A549 (cell line): ENCODE measurements around the gene CPED1. TPM values are rescaled to one million over a fixed set of nuclear protein-coding genes. Genes with fewer than 3 reads are reported as not detected.

Source experiments
- ATAC-seq, 2 experiments: fragments of 200-7000 bp in 1 of 2; fragments of >200 bp in 1 of 2; cut with Nextera tagmentation in 1 of 2; cut with Tn5 transposase in 1 of 2; 3 replicates each; pipeline versions ENCODE4 v1.8.0 to v1.9.1; 2018 to 2020; ENCODE audit warnings: mild to moderate bottlenecking in 1 of 2, moderate library complexity in 1 of 2
- CTCF ChIA-PET: fragments of 300-600 bp; sonication (Branson Sonifier 250); formaldehyde crosslinking; extraction: SDS; loops from one replicate; lab custom pipeline; 2021; ENCODE audit warnings: antibody characterized with exemption, inconsistent platforms; lab: Yijun Ruan, JAX
- POLR2A ChIA-PET: fragments of 350-600 bp; formaldehyde crosslinking; extraction: SDS; loops from one replicate; lab custom pipeline; 2021; ENCODE audit warnings: antibody characterized with exemption, inconsistent platforms; lab: Yijun Ruan, JAX
- DNase-seq, 2 experiments: peaks; one replicate each; pipeline versions ENCODE4 v3.0.0 to v3.0.0-alpha.2; 2011 to 2016; ENCODE audit warnings: low read depth in 1 of 2, low spot score in 1 of 2
- FAIRE-seq: peaks from 2 replicates; lab custom pipeline; 2011; peaks lifted over from hg19 to GRCh38; lab: Jason Lieb, UNC
- H3K27ac ChIP-seq, 2 experiments: fragments of >200 bp; sonication (Bioruptor Twin); formaldehyde crosslinking; 3 replicates each; pipeline ENCODE4 v1.5.1; 2016 to 2017
- H3K4me1 ChIP-seq: fragments of >200 bp; sonication (Bioruptor Twin); formaldehyde crosslinking; 3 replicates; pipeline ENCODE4 v1.6.1; 2016
- H3K4me2 ChIP-seq: fragments of >200 bp; sonication (Bioruptor Twin); formaldehyde crosslinking; 3 replicates; pipeline ENCODE4 v1.6.1; 2016
- H3K4me3 ChIP-seq: fragments of >200 bp; sonication (Bioruptor Twin); formaldehyde crosslinking; 3 replicates; pipeline ENCODE4 v1.5.1; 2016
- H3K9me3 ChIP-seq: fragments of >200 bp; sonication (Bioruptor Twin); formaldehyde crosslinking; 3 replicates; pipeline ENCODE4 v1.6.1; 2016
- CBX8 ChIP-seq: fragments of 200-600 bp; sonication (generic); IDR thresholded peaks from 2 replicates; pipeline ENCODE4 v1.6.1; 2016
- EHF ChIP-seq: fragments of 250-450 bp; sonication (Bioruptor Pico); IDR thresholded peaks from 2 replicates; pipeline ENCODE4 v1.5.0; 2020; ENCODE audit warnings: mild to moderate bottlenecking
- FOSB ChIP-seq: fragments of 250-450 bp; sonication (Bioruptor Pico); IDR thresholded peaks from 2 replicates; pipeline ENCODE4 v1.5.0; 2020; ENCODE audit warnings: mild to moderate bottlenecking, moderate library complexity
- FOSL2 ChIP-seq, 2 experiments: fragments of 450-650 bp in 1 of 2; fragments of >200 bp in 1 of 2; sonication (Bioruptor Twin) in 1 of 2; formaldehyde crosslinking; IDR thresholded peaks; 2 replicates each; pipeline versions ENCODE4 v1.5.0 to v1.6.1; 2016 to 2020; ENCODE audit warnings: mild to moderate bottlenecking in 1 of 2, moderate library complexity in 1 of 2
- GATA3 ChIP-seq: IDR thresholded peaks from 2 replicates; pipeline ENCODE4 v1.6.1; 2012; ENCODE audit warnings: borderline replicate concordance
- HES2 ChIP-seq: fragments of >200 bp; sonication (Bioruptor Twin); formaldehyde crosslinking; IDR thresholded peaks from 2 replicates; pipeline ENCODE4 v1.6.1; 2016
- HOXA7 ChIP-seq: fragments of 250-450 bp; sonication (Bioruptor Pico); IDR thresholded peaks from 2 replicates; pipeline ENCODE4 v1.5.0; 2020; ENCODE audit warnings: mild to moderate bottlenecking, moderate library complexity
- HOXB5 ChIP-seq: fragments of 250-450 bp; sonication (Bioruptor Pico); IDR thresholded peaks from 2 replicates; pipeline ENCODE4 v1.5.0; 2020; ENCODE audit warnings: mild to moderate bottlenecking, moderate library complexity
- JUNB ChIP-seq: fragments of >200 bp; sonication (Bioruptor Twin); formaldehyde crosslinking; IDR thresholded peaks from 2 replicates; pipeline ENCODE4 v1.6.1; 2016
- KDM5A ChIP-seq: fragments of 200-600 bp; sonication (generic); IDR thresholded peaks from 2 replicates; pipeline ENCODE4 v1.6.1; 2016; ENCODE audit warnings: antibody characterized with exemption, mild to moderate bottlenecking
- MAFK ChIP-seq: fragments of 450-650 bp; IDR thresholded peaks from 2 replicates; pipeline ENCODE4 v1.6.1; 2014; ENCODE audit not compliant: partially characterized antibody
- MAX ChIP-seq: IDR thresholded peaks from 2 replicates; pipeline ENCODE4 v1.6.1; 2012
- NR3C1 ChIP-seq: fragments of >200 bp; sonication (Bioruptor Twin); formaldehyde crosslinking; IDR thresholded peaks from 3 replicates; pipeline ENCODE4 v1.6.1; 2017
- PBX3 ChIP-seq: IDR thresholded peaks from 2 replicates; pipeline ENCODE4 v1.6.1; 2012
- PHF8 ChIP-seq: fragments of 200-600 bp; sonication (generic); IDR thresholded peaks from 2 replicates; pipeline ENCODE4 v1.6.1; 2016; ENCODE audit warnings: low read depth, mild to moderate bottlenecking, antibody characterized with exemption, moderate library complexity, borderline replicate concordance
- RARB ChIP-seq: fragments of 250-450 bp; sonication (Bioruptor Pico); IDR thresholded peaks from 2 replicates; pipeline ENCODE4 v1.8.0; 2021; ENCODE audit warnings: mild to moderate bottlenecking, moderate library complexity
- REST ChIP-seq: fragments of 200-600 bp; sonication (generic); IDR thresholded peaks from 2 replicates; pipeline ENCODE4 v1.6.1; 2016; ENCODE audit warnings: antibody characterized with exemption, mild to moderate bottlenecking, moderate library complexity
- RFX5 ChIP-seq: fragments of 450-650 bp; IDR thresholded peaks from 2 replicates; pipeline ENCODE4 v1.7.1; 2014; ENCODE audit warnings: antibody characterized with exemption, mild to moderate bottlenecking, moderate library complexity
- SMC3 ChIP-seq: fragments of >200 bp; sonication (Bioruptor Twin); formaldehyde crosslinking; IDR thresholded peaks from 3 replicates; pipeline ENCODE4 v1.6.1; 2018; ENCODE audit warnings: inconsistent platforms
- SREBF2 ChIP-seq: fragments of 450-650 bp; IDR thresholded peaks from 2 replicates; pipeline ENCODE4 v1.6.1; 2014; ENCODE audit warnings: mild to moderate bottlenecking, moderate library complexity
- ZC3H11A ChIP-seq: fragments of 450-650 bp; IDR thresholded peaks from 2 replicates; pipeline ENCODE4 v1.6.1; 2014; ENCODE audit warnings: antibody characterized with exemption, mild to moderate bottlenecking
- ZNF302 ChIP-seq: fragments of 250-450 bp; sonication (Bioruptor Pico); IDR thresholded peaks from 2 replicates; pipeline ENCODE4 v1.9.0; 2021; ENCODE audit warnings: inconsistent platforms, mild to moderate bottlenecking, moderate library complexity
- WGBS: methylation state at CpG from one replicate; pipeline ENCODE4 v1.1.6; 2017; ENCODE audit errors: missing lambda C conversion rate; 5-methylcytosine and 5-hydroxymethylcytosine counted together
- polyA plus RNA-seq, 4 experiments: library from polyadenylated mRNA; depleted of rRNA in 3 of 4; stranded (reverse); fragments of >200 nt; fragmentation: RNase III in 1 of 4; extraction: RNeasy Plus Mini Kit Qiagen cat#74134 plus additional on column Dnase treatment in 1 of 4; gene quantifications; 2 replicates in 3 of 4; 3 replicates in 1 of 4; pipeline ENCODE4 v1.2.3, GENCODE V29; 2011 to 2017

CPED1 gene
- polyA plus RNA-seq, 2 of the 4 experiments (the other 2 are of a cell fraction), result 0.03 TPM; not detected in 1

GRCh38 chr7:121164247-121164646 lies 175.7 kb downstream of the CPED1 start:
- Histone ChIP-seq H3K27ac (no peak overlapping the region), H3K4me1 (no peaks in the 10 kb centered on the region), H3K4me2 (no peak overlapping the region), H3K4me3 (no peak overlapping the region), H3K9me3 (no peaks in the 10 kb centered on the region)
- WGBS, result 10% methylated on average over 3 of the region's 3 CpGs
- no peak for ATAC-seq
- ChIA-PET CTCF (no interaction called here), POLR2A (no interaction called here)
- DNase-seq, result no peak
- TF ChIP-seq PBX3, result no peak
- no peak for TF ChIP-seq SMC3
- TF ChIP-seq MAFK, result no peak
- no peak for TF ChIP-seq JUNB
- TF ChIP-seq ZNF302 (CRISPR knock-in tag), result no peak
- TF ChIP-seq HOXB5 (CRISPR knock-in tag), result no peak
- no peak for TF ChIP-seq GATA3
- TF ChIP-seq FOSB (CRISPR knock-in tag), result no peak
- no peak for FAIRE-seq

GRCh38 chr7:121166916-121167315 lies 178.4 kb downstream of the CPED1 start:
- ATAC-seq (no peak), DNase-seq (no peak), FAIRE-seq (no peak)
- Histone ChIP-seq H3K4me1 (no peaks in the 10 kb centered on the region), H3K27ac (no peak overlapping the region), H3K4me3 (no peak overlapping the region), H3K9me3 (no peaks in the 10 kb centered on the region), H3K4me2 (no peak overlapping the region)
- TF ChIP-seq MAX, result no peak
- no peak for TF ChIP-seq MAFK
- TF ChIP-seq HOXA7 (CRISPR knock-in tag), result no peak
- TF ChIP-seq REST, result no peak
- TF ChIP-seq HOXB5 (CRISPR knock-in tag), result no peak
- TF ChIP-seq EHF (CRISPR knock-in tag), result no peak
- ChIA-PET POLR2A (no interaction called here), CTCF (interaction anchor here (1.2 kb wide), 1 partner anchor 24 kb away, joined by 3 read pairs; no protein-coding TSS in a partner anchor)
- WGBS, result 7% methylated on average over 3 of the region's 3 CpGs

GRCh38 chr7:121167971-121168370 lies 179.5 kb downstream of the CPED1 start:
- no peak for FAIRE-seq
- DNase-seq, result no peak
- H3K9me3 ChIP-seq, result no peaks in the 10 kb centered on the region
- ATAC-seq, result no peak
- no peak overlapping the region for H3K27ac ChIP-seq
- 39% methylated on average over 9 of the region's 9 CpGs for WGBS
- POLR2A ChIA-PET, result no interaction called here
- no peak overlapping the region for H3K4me2 ChIP-seq
- CTCF ChIA-PET, result interaction anchor here (1.2 kb wide), 1 partner anchor 25 kb away, joined by 3 read pairs; no protein-coding TSS in a partner anchor
- TF ChIP-seq SREBF2, result no peak
- no peak for TF ChIP-seq HES2
- TF ChIP-seq CBX8, result no peak
- no peak for TF ChIP-seq FOSL2 (IDR thresholded peaks at IDR 0.05)
- TF ChIP-seq FOSL2 (CRISPR knock-in tag; IDR thresholded peaks at IDR 0.05), result no peak
- TF ChIP-seq PHF8, result no peak
- no peak for TF ChIP-seq PBX3
- no peak for TF ChIP-seq NR3C1
- no peak for TF ChIP-seq RFX5
- TF ChIP-seq RARB, result no peak
- TF ChIP-seq ZC3H11A, result no peak
- no peak for TF ChIP-seq KDM5A
- TF ChIP-seq, all 56 proteins: peak for 0
- Histone ChIP-seq H3K4me3 (no peak overlapping the region), H3K4me1 (no peaks in the 10 kb centered on the region)
